ENCODE measurements around the gene KCNE4.

The KCNE4 gene

DNA sequence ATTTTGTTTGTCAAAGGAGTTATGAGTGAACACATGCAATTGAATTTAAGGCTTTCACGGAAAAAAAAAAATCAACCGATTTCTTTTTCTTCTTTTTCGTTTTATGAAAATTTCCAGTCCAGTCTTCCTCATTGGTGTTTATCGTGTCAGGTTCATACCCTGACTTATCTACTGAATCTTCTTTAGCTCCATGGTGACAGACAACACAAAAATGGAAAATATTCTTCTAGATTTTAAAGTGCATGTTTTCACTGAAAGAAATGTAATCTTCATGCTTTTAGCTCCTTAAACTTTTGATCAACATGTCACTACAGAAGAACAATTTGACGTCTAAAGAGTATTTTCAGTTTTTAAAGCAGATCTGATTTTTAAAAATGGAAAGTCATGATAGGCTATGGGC lies 14.7 kb downstream of the KCNE4 start:
- H3K36me3 ChIP-seq (ENCODE audit: insufficient read depth, low read length) = no peaks in the 10 kb centered on the region
- ATAC-seq (ENCODE audit: insufficient read depth, low read depth) = no peak
- no peaks in the 10 kb centered on the region for H4K20me1 ChIP-seq (ENCODE audit: insufficient read depth, low read length)
- TF ChIP-seq CTCF (IDR thresholded peaks at IDR 0.05; ENCODE audit: borderline replicate concordance, extremely low read depth, low read length, poor library complexity, severe bottlenecking) (no peak), EZH2 (IDR thresholded peaks at IDR 0.05; ENCODE audit: borderline replicate concordance, low read depth, low read length, severe bottlenecking) (no peak)
- H3K9ac ChIP-seq (ENCODE audit: low read depth, low read length) = no peak overlapping the region
- DNase-seq = no peak
- H3K4me1 ChIP-seq (ENCODE audit: insufficient read depth, low read length) = no peaks in the 10 kb centered on the region
- H3K4me2 ChIP-seq (ENCODE audit: insufficient read depth, low read length) = no peak overlapping the region
- H3K27me3 ChIP-seq (ENCODE audit: insufficient read depth, low read length, poor library complexity) = peaks cover 3% of the 10 kb centered on the region
- no peak overlapping the region for H2AFZ ChIP-seq (ENCODE audit: low read depth, low read length)
- H3K4me3 ChIP-seq (ENCODE audit: low read depth in 1 of 2, low read length in 2 of 2) = no peak overlapping the region
- H3K79me2 ChIP-seq (ENCODE audit: insufficient read depth, low read length) = no peaks in the 10 kb centered on the region
- no peak overlapping the region for H3K27ac ChIP-seq (ENCODE audit: low read length)
- H3K9me3 ChIP-seq (ENCODE audit: insufficient read depth, low read length, severe bottlenecking) = no peaks in the 10 kb centered on the region

DNA sequence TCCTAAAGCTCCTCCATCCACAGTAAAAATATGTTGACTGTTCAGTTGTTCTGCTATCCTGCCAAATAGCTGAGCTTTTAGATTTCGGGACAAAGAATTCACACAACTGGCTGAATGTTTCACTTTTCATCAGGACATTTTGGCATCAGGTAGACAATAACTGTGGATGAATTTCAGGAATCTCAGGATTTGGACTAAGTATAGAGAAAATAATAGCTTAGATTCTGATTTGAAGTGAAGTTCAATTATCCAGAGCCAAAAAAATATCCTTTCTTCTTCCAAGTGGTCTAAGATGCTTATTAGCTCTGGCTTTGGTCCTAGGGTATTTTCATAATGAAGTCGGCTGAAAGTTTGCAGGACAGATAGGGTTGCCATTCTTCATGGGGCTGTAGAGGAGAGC lies 16.1 kb downstream of the KCNE4 start:
- Histone ChIP-seq H3K9me3 (ENCODE audit: insufficient read depth, low read length, severe bottlenecking) (no peaks in the 10 kb centered on the region), H3K9ac (ENCODE audit: low read depth, low read length) (no peak overlapping the region), H3K27me3 (ENCODE audit: insufficient read depth, low read length, poor library complexity) (peaks cover 3% of the 10 kb centered on the region), H3K4me3 (ENCODE audit: low read depth in 1 of 2, low read length in 2 of 2) (no peak overlapping the region), H3K4me1 (ENCODE audit: insufficient read depth, low read length) (no peaks in the 10 kb centered on the region), H3K36me3 (ENCODE audit: insufficient read depth, low read length) (no peaks in the 10 kb centered on the region), H2AFZ (ENCODE audit: low read depth, low read length) (no peak overlapping the region), H3K27ac (ENCODE audit: low read length) (no peak overlapping the region), H4K20me1 (ENCODE audit: insufficient read depth, low read length) (no peaks in the 10 kb centered on the region), H3K79me2 (ENCODE audit: insufficient read depth, low read length) (no peaks in the 10 kb centered on the region), H3K4me2 (ENCODE audit: insufficient read depth, low read length) (no peak overlapping the region)
- ATAC-seq (ENCODE audit: insufficient read depth, low read depth) (no peak), DNase-seq (no peak)
- no peak for TF ChIP-seq CTCF (IDR thresholded peaks at IDR 0.05; ENCODE audit: borderline replicate concordance, extremely low read depth, low read length, poor library complexity, severe bottlenecking)

GRCh38 chr2:223069465-223069864 lies 17.5 kb downstream of the KCNE4 start:
- no peak for ATAC-seq (ENCODE audit: insufficient read depth, low read depth)
- Histone ChIP-seq H3K9me3 (ENCODE audit: insufficient read depth, low read length, severe bottlenecking) (no peaks in the 10 kb centered on the region), H3K27me3 (ENCODE audit: insufficient read depth, low read length, poor library complexity) (no peaks in the 10 kb centered on the region), H3K4me2 (ENCODE audit: insufficient read depth, low read length) (no peak overlapping the region), H3K9ac (ENCODE audit: low read depth, low read length) (no peak overlapping the region), H3K27ac (ENCODE audit: low read length) (no peak overlapping the region), H2AFZ (ENCODE audit: low read depth, low read length) (no peak overlapping the region), H3K4me3 (ENCODE audit: low read depth in 1 of 2, low read length in 2 of 2) (no peak overlapping the region), H3K36me3 (ENCODE audit: insufficient read depth, low read length) (no peaks in the 10 kb centered on the region), H3K4me1 (ENCODE audit: insufficient read depth, low read length) (no peaks in the 10 kb centered on the region), H4K20me1 (ENCODE audit: insufficient read depth, low read length) (no peaks in the 10 kb centered on the region), H3K79me2 (ENCODE audit: insufficient read depth, low read length) (no peaks in the 10 kb centered on the region)
- DNase-seq = no peak
- TF ChIP-seq CTCF (IDR thresholded peaks at IDR 0.05; ENCODE audit: borderline replicate concordance, extremely low read depth, low read length, poor library complexity, severe bottlenecking) = no peak
- TF ChIP-seq EZH2 (IDR thresholded peaks at IDR 0.05; ENCODE audit: borderline replicate concordance, low read depth, low read length, severe bottlenecking) = no peak

DNA sequence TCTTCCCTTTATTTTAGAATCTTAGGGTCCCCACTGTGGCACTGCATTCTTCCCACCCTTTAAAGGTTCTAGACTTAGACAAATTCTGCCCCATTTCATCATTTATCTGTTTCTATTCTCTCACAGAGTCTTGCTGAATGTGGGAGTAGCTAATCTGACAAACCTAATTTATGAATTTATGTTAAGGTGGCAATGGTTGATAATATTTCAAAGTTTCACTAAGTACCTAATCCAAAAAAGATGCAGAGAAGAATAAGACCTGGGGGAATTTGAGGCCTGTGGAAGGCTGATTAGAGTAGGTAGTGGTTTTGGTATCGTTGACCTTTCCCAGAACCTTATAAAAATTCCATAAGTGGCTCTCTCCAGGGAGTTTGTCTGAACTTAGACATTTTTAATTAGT lies 18.0 kb downstream of the KCNE4 start:
- no peaks in the 10 kb centered on the region for H3K9me3 ChIP-seq (ENCODE audit: insufficient read depth, low read length, severe bottlenecking)
- H3K36me3 ChIP-seq (ENCODE audit: insufficient read depth, low read length) = no peaks in the 10 kb centered on the region
- H2AFZ ChIP-seq (ENCODE audit: low read depth, low read length) = no peak overlapping the region
- no peak overlapping the region for H3K4me3 ChIP-seq (ENCODE audit: low read depth in 1 of 2, low read length in 2 of 2)
- no peaks in the 10 kb centered on the region for H3K27me3 ChIP-seq (ENCODE audit: insufficient read depth, low read length, poor library complexity)
- no peak for DNase-seq
- H3K9ac ChIP-seq (ENCODE audit: low read depth, low read length) = no peak overlapping the region
- no peak overlapping the region for H3K27ac ChIP-seq (ENCODE audit: low read length)
- ATAC-seq (ENCODE audit: insufficient read depth, low read depth) = no peak
- no peaks in the 10 kb centered on the region for H3K4me1 ChIP-seq (ENCODE audit: insufficient read depth, low read length)
- H3K4me2 ChIP-seq (ENCODE audit: insufficient read depth, low read length) = no peak overlapping the region
- no peak for TF ChIP-seq CTCF (IDR thresholded peaks at IDR 0.05; ENCODE audit: borderline replicate concordance, extremely low read depth, low read length, poor library complexity, severe bottlenecking)
- TF ChIP-seq EZH2 (IDR thresholded peaks at IDR 0.05; ENCODE audit: borderline replicate concordance, low read depth, low read length, severe bottlenecking) = no peak
- no peaks in the 10 kb centered on the region for H3K79me2 ChIP-seq (ENCODE audit: insufficient read depth, low read length)
- H4K20me1 ChIP-seq (ENCODE audit: insufficient read depth, low read length) = no peaks in the 10 kb centered on the region

Data from DND-41 (cell line).